ENCODE results near the gene CEP350.

CEP350 gene

GRCh38 chr1:180150982-180151381, 196.4 kb downstream of the CEP350 start:
- Histone ChIP-seq H3K4me1 (ENCODE audit: control insufficient read depth in 1 of 2, insufficient read depth in 1 of 2, low read depth in 1 of 2, low read length in 1 of 2) (peaks cover 34 to 35% of the 10 kb centered on the region in 2 experiments), H3K4me3 (ENCODE audit: low read depth in 1 of 2, low read length in 1 of 2) (no peak overlapping the region), H3K27ac (peak overlapping the region; percentile 75), H3K27me3 (no peaks in the 10 kb centered on the region), H3K9me3 (no peaks in the 10 kb centered on the region), H3K36me3 (no peaks in the 10 kb centered on the region)
- TF ChIP-seq, protein P1, sequence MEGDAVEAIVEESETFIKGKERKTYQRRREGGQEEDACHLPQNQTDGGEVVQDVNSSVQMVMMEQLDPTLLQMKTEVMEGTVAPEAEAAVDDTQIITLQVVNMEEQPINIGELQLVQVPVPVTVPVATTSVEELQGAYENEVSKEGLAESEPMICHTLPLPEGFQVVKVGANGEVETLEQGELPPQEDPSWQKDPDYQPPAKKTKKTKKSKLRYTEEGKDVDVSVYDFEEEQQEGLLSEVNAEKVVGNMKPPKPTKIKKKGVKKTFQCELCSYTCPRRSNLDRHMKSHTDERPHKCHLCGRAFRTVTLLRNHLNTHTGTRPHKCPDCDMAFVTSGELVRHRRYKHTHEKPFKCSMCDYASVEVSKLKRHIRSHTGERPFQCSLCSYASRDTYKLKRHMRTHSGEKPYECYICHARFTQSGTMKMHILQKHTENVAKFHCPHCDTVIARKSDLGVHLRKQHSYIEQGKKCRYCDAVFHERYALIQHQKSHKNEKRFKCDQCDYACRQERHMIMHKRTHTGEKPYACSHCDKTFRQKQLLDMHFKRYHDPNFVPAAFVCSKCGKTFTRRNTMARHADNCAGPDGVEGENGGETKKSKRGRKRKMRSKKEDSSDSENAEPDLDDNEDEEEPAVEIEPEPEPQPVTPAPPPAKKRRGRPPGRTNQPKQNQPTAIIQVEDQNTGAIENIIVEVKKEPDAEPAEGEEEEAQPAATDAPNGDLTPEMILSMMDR (IDR thresholded peaks at IDR 0.05) = no peak

DNA sequence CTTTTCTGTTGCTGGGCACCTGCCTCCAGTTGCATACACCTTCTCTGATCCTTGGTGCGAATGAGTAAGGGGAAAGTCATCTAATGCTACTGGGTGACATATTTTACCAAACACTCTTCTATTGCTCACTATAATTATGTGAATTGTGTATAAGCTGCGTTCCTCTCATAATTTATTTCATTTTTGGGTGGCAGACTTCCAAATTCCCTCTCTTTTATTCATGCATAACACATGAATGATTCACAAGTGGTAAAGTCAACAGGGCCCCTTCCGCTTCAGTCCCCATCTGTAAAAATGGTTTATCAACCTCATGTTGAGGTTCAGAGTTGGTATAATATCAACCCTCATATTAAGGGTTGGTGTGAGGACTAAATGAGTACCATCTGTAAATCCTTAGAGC, 196.9 kb downstream of the CEP350 start:
- Histone ChIP-seq H3K9me3 (no peaks in the 10 kb centered on the region), H3K27ac (peak overlapping the region; percentile 75)

GRCh38 chr1:180152588-180152987, 198.0 kb downstream of the CEP350 start:
- H3K27ac ChIP-seq = peak overlapping the region; percentile 7
- H3K4me3 ChIP-seq (ENCODE audit: low read depth in 1 of 2, low read length in 1 of 2) = no peak overlapping the region
- no peaks in the 10 kb centered on the region for H3K36me3 ChIP-seq
- TF ChIP-seq, protein P1 (IDR thresholded peaks at IDR 0.05) = no peak
- no peaks in the 10 kb centered on the region for H3K9me3 ChIP-seq
- peaks cover 50 to 51% of the 10 kb centered on the region in 2 experiments for H3K4me1 ChIP-seq (ENCODE audit: control insufficient read depth in 1 of 2, insufficient read depth in 1 of 2, low read depth in 1 of 2, low read length in 1 of 2)
- no peaks in the 10 kb centered on the region for H3K27me3 ChIP-seq

More for the DNA sequence above, 196.9 kb downstream of the CEP350 start:
- Histone ChIP-seq H3K4me1 (ENCODE audit: control insufficient read depth in 1 of 2, insufficient read depth in 1 of 2, low read depth in 1 of 2, low read length in 1 of 2) (peaks cover 39 to 40% of the 10 kb centered on the region in 2 experiments), H3K4me3 (ENCODE audit: low read depth in 1 of 2, low read length in 1 of 2) (no peak overlapping the region), H3K36me3 (no peaks in the 10 kb centered on the region), H3K27me3 (no peaks in the 10 kb centered on the region)
- TF ChIP-seq, protein P1 (IDR thresholded peaks at IDR 0.05) = no peak

GRCh38 chr1:180153032-180153431, 198.4 kb downstream of the CEP350 start:
- H3K27ac ChIP-seq = no peak overlapping the region
- TF ChIP-seq, protein P1 (IDR thresholded peaks at IDR 0.05) = no peak
- no peaks in the 10 kb centered on the region for H3K27me3 ChIP-seq
- no peaks in the 10 kb centered on the region for H3K9me3 ChIP-seq
- no peak overlapping the region for H3K4me3 ChIP-seq (ENCODE audit: low read depth in 1 of 2, low read length in 1 of 2)
- no peaks in the 10 kb centered on the region for H3K36me3 ChIP-seq
- peaks cover 55 to 56% of the 10 kb centered on the region in 2 experiments for H3K4me1 ChIP-seq (ENCODE audit: control insufficient read depth in 1 of 2, insufficient read depth in 1 of 2, low read depth in 1 of 2, low read length in 1 of 2)

- H3K4me1 ChIP-seq (ENCODE audit: control insufficient read depth in 1 of 2, insufficient read depth in 1 of 2, low read depth in 1 of 2, low read length in 1 of 2) = peaks cover 64% of the 10 kb centered on the region in 2 experiments
- H3K27me3 ChIP-seq = no peaks in the 10 kb centered on the region
- peak overlapping the region; percentile 90 to 93 for H3K4me3 ChIP-seq (ENCODE audit: low read depth in 1 of 2, low read length in 1 of 2)
- peak overlapping the region; percentile 94 for H3K27ac ChIP-seq
- no peaks in the 10 kb centered on the region for H3K9me3 ChIP-seq
- TF ChIP-seq, protein P1 (IDR thresholded peaks at IDR 0.05) = no peak
- no peaks in the 10 kb centered on the region for H3K36me3 ChIP-seq
These were observed 199.4 kb downstream of the CEP350 start for GRCh38 chr1:180154003-180154324.
